NCI-H345 (cell line): ENCODE data around the gene NOCT.
"Not testable (repeated sequence)": the region's sequence is repeated elsewhere in the genome, so short reads cannot be mapped to it uniquely, and the experiment has no call there.

Experiments
- DNase-seq: peaks from one replicate; lab custom pipeline; 2025; lab: John Stamatoyannopoulos, UW

NOCT gene

GRCh38 chr4:139011225-139011950 is 4.2 kb upstream of the NOCT start:
- no peak for DNase-seq

- peak; percentile 17 for DNase-seq
Observed at GRCh38 chr4:139014371-139015268, 961 bp upstream of the NOCT start.

DNA sequence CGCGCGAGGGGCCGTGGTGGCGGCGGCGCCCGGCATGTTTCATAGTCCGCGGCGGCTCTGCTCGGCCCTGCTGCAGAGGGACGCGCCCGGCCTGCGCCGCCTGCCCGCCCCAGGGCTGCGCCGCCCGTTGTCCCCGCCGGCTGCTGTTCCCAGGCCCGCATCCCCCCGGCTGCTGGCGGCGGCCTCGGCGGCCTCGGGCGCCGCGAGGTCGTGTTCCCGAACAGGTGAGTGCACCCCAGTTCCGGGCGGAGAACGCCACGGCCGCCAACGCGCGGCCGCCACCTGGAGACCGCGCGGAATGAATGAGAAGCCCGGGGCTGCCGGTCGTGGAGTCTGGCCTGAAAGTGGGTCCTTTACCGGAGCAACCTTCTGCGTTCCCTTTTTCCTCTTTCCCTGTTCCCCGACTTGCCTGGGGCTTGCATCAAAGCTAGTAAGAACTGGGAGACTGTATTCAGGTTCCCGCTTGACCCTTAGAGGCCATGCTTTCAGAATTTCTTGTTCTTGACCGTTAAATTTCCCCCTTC is 429 bp downstream of the NOCT start:
- peak; percentile 34 for DNase-seq

DNA sequence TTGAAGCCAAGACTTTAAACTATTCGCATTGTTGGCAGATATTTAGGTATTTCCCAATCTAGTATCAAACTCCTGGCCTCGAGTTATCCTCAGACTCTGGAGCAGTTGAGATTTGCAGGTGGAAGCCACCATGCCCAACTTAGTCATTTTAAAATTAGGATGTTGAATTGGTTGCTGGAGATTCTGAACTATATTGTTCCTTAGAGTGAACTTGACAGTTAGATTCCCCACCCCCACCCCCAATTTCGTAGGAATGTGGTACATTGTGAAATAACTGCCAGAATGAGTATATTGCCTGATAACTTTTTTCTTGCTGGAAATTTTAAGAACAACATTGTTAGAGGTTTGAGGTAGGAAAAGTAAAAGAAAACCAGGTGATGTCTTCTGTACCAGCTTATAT is 2.3 kb downstream of the NOCT start:
- DNase-seq, result no peak

GRCh38 chr4:139018501-139018900 is 2.9 kb downstream of the NOCT start:
- no peak for DNase-seq

- DNase-seq, result no peak
Observed at GRCh38 chr4:139018971-139019758, 3.6 kb downstream of the NOCT start.

GRCh38 chr4:139020384-139020783 is 4.8 kb downstream of the NOCT start:
- no peak for DNase-seq

DNA sequence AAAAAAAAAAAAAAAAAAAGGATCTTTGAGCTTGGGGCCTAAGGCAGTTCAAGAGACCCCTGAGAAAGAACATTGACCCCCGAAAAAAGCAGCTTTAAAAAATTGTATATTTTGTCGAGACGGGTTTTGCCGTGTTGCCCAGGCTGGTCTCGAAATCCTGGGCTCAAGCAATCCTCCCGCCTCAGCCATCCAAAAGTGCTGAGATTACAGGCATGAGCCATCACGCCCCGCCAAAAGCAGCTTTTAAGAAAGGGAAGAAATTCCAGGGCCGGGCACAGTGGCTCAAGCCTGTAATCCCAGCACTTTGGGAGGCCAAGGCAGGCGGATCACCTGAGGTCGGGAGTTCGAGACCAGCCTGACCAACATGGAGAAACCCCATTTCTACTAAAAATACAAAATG is 5.5 kb downstream of the NOCT start:
- DNase-seq, result not testable (repeated sequence)

DNA sequence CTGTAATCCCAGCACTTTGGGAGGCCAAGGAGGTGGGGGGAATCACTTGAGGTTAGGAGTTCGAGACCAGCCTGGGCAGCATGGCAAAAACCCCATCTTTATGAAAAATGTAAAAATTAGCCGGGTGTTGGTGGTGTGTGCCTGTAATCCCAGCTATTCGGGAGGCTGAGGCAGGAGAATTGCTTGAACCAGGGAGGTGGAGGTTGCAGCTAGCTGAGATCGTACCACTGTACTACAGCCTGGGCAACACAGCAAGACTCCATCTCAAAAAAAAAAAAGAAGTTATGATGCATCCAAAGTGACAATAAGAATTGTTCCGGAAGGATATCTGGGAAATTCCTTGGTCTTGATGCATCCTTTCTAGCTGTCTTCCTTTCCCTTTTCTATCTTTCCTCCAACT is 7.3 kb downstream of the NOCT start:
- no peak for DNase-seq

GRCh38 chr4:139024686-139025085 is 9.1 kb downstream of the NOCT start:
- DNase-seq, result no peak

DNA sequence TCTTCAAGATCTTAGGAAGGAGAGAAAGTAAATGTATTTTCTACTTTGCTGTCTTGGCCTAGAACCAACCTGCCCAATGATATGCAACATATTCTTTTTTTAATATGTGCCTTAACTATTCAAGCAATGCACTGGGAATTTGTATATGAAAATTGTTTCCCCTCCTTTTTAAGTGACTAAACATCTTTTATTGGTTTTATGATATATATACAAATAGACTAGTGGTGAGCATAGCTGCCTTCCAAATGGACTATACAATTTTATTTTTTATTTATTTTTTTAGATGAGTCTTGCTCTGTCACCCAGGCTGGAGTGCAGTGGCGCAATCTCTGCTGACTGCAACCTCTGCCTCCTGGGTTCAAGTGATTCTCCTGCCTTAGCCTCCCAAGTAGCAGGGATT is 10.3 kb downstream of the NOCT start:
- DNase-seq, result no peak

- no peak for DNase-seq
Observed at GRCh38 chr4:139027776-139028175, 12.2 kb downstream of the NOCT start.

GRCh38 chr4:139028191-139028661 is 12.6 kb downstream of the NOCT start:
- DNase-seq, result peak; percentile 46

GRCh38 chr4:139029866-139030363 is 14.3 kb downstream of the NOCT start:
- DNase-seq, result not testable (repeated sequence)

GRCh38 chr4:139030614-139031235 is 15.1 kb downstream of the NOCT start:
- peak; percentile 62 for DNase-seq

GRCh38 chr4:139035650-139036049 is 20.1 kb downstream of the NOCT start:
- no peak for DNase-seq

GRCh38 chr4:139036885-139037284 is 21.3 kb downstream of the NOCT start:
- DNase-seq, result no peak

- no peak for DNase-seq
Observed at GRCh38 chr4:139038874-139039443, 23.4 kb downstream of the NOCT start.

GRCh38 chr4:139042981-139043460 is 27.4 kb downstream of the NOCT start:
- DNase-seq, result no peak

DNA sequence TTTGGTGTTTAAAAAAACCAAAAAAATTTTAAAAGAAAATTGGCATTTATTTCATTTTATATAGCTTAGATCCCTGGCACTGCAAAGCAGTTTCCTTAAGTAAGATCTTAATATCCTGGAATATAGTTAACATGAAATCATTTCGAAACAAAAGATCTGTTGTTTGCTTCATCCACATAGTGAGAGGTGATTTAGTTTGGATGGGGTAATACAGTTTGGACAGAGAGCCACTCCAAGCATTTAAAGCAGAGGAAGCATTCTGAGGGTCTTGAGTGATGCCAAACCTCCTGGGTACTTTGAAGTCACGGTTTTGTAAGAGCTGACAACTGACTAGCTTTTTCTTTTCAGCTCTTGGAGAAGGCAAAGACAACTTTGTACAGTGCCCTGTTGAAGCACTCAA is 28.7 kb downstream of the NOCT start:
- DNase-seq, result no peak

GRCh38 chr4:139048026-139048425 is 32.4 kb downstream of the NOCT start:
- no peak for DNase-seq
